Naive thymus-derived CD8-positive, alpha-beta T cell (primary cell): ENCODE data around the gene CELA3A. TPM values are rescaled to one million over a fixed set of nuclear protein-coding genes. Genes with fewer than 3 reads are reported as not detected.
"Not testable (repeated sequence)": the region's sequence is repeated elsewhere in the genome, so short reads cannot be mapped to it uniquely, and the experiment has no call there.

Source experiments
- ATAC-seq, 2 donors: fragments of 150-1000 bp; cut with Tn5 transposase in 1 of 2; sonication (Bioruptor Pico), chemical (Tn5 transposase) in 1 of 2; 1 replicate in 1 of 2; 2 replicates in 1 of 2; pipeline ENCODE4 v1.10.0; 2021; ENCODE audit warnings: mild to moderate bottlenecking in 2 of 2, moderate library complexity in 2 of 2
- POLR2A ChIA-PET: fragments of 350-600 bp; sonication (Branson Sonifier 250); formaldehyde crosslinking; loops from one replicate; lab custom pipeline; 2021; ENCODE audit warnings: antibody characterized with exemption; lab: Charles Lee
- DNase-seq, 10 donors: peaks; one replicate each; pipeline versions ENCODE4 v3.0.0 to v3.0.0-alpha.2; 2020 to 2022
- H3K27ac Mint-ChIP-seq, 10 donors: one replicate each; pipeline ENCODE4 v1.8.0; 2020 to 2022; ENCODE audit warnings: mild to moderate bottlenecking in 10 of 10, mixed read lengths in 10 of 10, moderate library complexity in 4 of 10, inconsistent platforms in 1 of 10
- H3K27me3 Mint-ChIP-seq, 5 donors: one replicate each; pipeline ENCODE4 v1.8.0; 2021 to 2022; ENCODE audit warnings: mixed read lengths in 5 of 5
- H3K36me3 Mint-ChIP-seq, 3 donors: one replicate each; pipeline ENCODE4 v1.8.0; 2020 to 2022; ENCODE audit warnings: mixed read lengths in 3 of 3, mild to moderate bottlenecking in 2 of 3, inconsistent platforms in 1 of 3
- H3K4me1 Mint-ChIP-seq, 4 donors: one replicate each; pipeline ENCODE4 v1.8.0; 2021 to 2022; ENCODE audit warnings: mixed read lengths in 4 of 4
- H3K4me3 Mint-ChIP-seq, 10 donors: one replicate each; pipeline ENCODE4 v1.8.0; 2020 to 2022; ENCODE audit warnings: mild to moderate bottlenecking in 10 of 10, mixed read lengths in 10 of 10, moderate library complexity in 6 of 10, inconsistent platforms in 1 of 10
- H3K9me3 Mint-ChIP-seq, 9 donors: one replicate each; pipeline ENCODE4 v1.8.0; 2020 to 2022; ENCODE audit warnings: mixed read lengths in 9 of 9, mild to moderate bottlenecking in 3 of 9, inconsistent platforms in 1 of 9, moderate library complexity in 1 of 9
- polyA plus RNA-seq, 3 donors: library from polyadenylated mRNA; unstranded; fragments of 300-500 nt; fragmentation: Illumina TruSeq; gene quantifications; one replicate each; pipeline ENCODE4 v1.2.3, GENCODE V29; 2021
- total RNA-seq, 8 experiments: library from RNA in 2 of 8; stranded (reverse) in 2 of 8; gene quantifications; one replicate each; pipeline ENCODE4 v1.2.3 and lab custom pipeline; 2021 to 2026

CELA3A gene, protein sequence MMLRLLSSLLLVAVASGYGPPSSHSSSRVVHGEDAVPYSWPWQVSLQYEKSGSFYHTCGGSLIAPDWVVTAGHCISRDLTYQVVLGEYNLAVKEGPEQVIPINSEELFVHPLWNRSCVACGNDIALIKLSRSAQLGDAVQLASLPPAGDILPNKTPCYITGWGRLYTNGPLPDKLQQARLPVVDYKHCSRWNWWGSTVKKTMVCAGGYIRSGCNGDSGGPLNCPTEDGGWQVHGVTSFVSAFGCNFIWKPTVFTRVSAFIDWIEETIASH
- total RNA-seq (not detected), polyA plus RNA-seq (not detected), total RNA-seq (lab: John Stamatoyannopoulos, UW) (0 reads per million in 6 experiments)

DNA sequence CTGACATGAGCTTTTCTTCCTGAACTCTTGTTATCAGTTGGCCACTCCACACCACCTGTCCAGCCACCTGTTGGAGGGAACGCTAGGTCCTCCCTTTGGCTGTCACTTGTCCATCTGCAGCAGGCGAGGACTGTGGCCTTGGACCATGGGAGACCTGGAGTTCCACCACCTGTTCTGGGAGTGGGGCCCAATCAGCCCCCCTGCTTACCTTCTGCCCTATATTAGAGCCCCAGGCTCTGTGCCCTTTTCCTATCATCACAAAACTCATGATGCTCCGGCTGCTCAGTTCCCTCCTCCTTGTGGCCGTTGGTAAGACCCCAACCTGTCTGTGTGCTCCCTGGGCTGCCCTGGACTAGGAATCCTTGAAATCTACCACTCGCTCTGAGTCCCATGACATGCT, at the start of gene CELA3A:
TSS of gene CELA3A (plus strand) at position 249 of the 400 bp plus-strand sequence. CDS start at position 267, 18 bp downstream.
- H3K36me3 Mint-ChIP-seq = no peaks in the 10 kb centered on the region
- H3K9me3 Mint-ChIP-seq = no peaks in the 10 kb centered on the region
- no peak within 1 kb of the TSS for H3K4me3 Mint-ChIP-seq
- peak in 1 of 10 donors; percentile 4 for DNase-seq
- peaks cover 0 to 6% (median 0%) of the 10 kb centered on the region in 4 donors for H3K4me1 Mint-ChIP-seq
- peak within 1 kb of the TSS in 4 of 10 donors; percentile 28 to 82 (median 66) for H3K27ac Mint-ChIP-seq
- no peaks in the 10 kb centered on the region for H3K27me3 Mint-ChIP-seq
- POLR2A ChIA-PET = no interaction called here
- no peak for ATAC-seq

DNA sequence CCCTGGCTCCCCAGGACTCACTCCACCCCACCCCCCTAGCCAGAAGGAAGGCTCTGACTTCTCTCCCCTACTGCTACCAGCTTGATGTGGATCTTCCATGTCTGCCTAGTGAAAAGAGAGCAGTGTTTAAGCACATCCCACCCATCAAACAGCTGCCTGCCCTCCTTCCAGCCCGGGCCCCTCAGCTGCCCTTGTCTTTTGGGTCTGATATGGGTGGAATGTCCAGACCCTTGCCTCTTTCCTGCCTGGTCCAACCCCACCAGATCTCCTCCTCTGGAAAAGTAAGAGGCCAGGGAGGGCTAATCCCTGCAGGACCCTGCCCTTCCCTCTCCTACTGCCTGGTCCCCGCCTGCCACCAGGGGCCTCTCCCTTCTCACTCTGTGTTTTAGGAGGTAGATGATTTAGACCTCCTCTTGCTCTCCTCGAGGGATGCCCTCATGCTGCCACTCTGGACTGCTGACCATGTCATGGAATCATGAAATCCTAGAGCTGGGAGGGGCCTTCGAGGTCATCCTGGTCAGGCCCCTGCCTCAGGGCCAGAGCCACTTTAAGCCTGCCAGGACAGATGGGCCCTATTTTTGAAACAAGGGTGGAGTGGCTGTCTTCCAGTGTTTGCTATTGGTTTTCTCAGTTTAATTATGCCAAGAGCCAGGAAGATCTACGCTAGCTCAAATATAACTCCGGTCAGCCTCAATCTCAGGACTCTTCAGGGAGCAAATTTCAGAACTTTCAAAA, 48.5 kb upstream of the CELA3A start:
- ATAC-seq = no peak
- Mint-ChIP-seq H3K27me3 (peaks cover 0 to 1% (median 0%) of the 10 kb centered on the region in 5 donors), H3K27ac (peak overlapping the region in 7 of 10 donors; percentile 31 to 82 (median 63)), H3K9me3 (no peaks in the 10 kb centered on the region), H3K4me3 (no peak overlapping the region), H3K4me1 (peaks cover 9 to 38% (median 28%) of the 10 kb centered on the region in 4 donors), H3K36me3 (no peaks in the 10 kb centered on the region)
- POLR2A ChIA-PET = no interaction called here
- DNase-seq = no peak

DNA sequence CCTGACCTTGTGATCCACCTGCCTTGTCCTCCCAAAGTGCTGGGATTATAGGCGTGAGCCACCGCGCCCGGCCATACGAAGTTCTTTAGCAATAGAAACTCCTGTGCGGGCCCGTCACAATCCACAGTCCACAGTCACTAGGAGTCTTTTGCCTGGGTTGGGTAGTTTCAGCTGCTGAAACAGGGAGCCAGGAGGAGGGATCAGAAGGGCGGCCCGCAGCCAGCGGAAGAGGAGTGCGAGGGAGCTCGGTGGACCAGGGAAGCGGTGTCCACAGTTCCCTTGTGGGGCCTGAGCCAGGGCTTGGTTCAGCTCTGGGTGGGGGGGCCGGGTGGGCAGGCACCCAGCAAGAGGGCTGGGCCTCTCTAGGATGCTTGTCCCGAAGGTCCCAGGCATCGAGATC, 46.4 kb upstream of the CELA3A start:
- Mint-ChIP-seq H3K36me3 (no peaks in the 10 kb centered on the region), H3K9me3 (no peaks in the 10 kb centered on the region)
- no peak for ATAC-seq

DNA sequence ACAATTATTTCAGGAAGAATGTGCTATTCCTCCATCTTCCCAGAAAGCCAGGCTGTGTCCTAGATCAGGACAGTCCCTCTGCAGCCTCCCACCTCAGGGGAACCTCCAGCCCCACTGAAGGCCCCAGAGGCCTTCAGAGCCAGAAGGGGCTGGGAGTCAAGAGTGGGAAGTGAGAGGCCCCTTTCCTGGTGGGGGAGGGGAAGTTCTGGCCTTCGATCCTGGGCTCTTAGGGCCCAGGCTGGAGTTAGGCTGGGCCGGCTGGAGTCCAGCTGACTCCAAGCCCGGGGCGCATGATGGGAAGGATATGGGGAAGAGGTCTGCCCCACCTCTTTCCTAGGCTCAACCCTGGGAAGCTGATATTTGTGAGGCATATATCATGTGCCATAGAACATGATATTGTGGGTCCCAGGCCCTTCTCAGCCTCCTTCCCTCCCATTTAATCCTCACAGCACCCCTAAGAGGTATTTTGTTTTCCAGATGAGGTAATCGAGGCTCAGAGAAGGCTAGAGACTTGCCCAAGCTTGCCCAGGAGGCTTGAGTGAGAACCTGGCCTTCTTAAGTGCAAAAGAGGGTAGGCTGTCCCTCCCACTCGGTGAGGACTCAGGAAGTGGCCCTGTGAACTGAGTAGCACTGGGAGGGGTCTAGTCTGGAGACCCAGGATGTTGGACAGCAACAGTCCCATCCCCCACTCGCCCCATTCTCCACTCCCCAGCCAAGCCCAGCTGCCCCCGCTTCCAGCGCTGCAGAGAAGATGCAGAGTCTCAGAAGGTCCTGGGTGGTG, 45.8 kb upstream of the CELA3A start:
- Mint-ChIP-seq H3K4me1 (peaks cover 14 to 50% (median 40%) of the 10 kb centered on the region in 4 donors), H3K4me3 (peak overlapping the region in 8 of 10 donors; percentile 18 to 92 (median 78)), H3K27me3 (peaks cover 0 to 3% (median 0%) of the 10 kb centered on the region in 5 donors), H3K27ac (peak overlapping the region; percentile 34 to 99 (median 76)), H3K9me3 (no peaks in the 10 kb centered on the region), H3K36me3 (no peaks in the 10 kb centered on the region)
- no peak for DNase-seq
- ATAC-seq = no peak
- POLR2A ChIA-PET = interaction anchor here (0.7 to 3.4 kb wide), 7 partner anchors 14 to 173 kb away, joined by 3 to 27 read pairs (median 3); partner anchors contain the start of genes HSPG2 and USP48

More for the DNA sequence above, 46.4 kb upstream of the CELA3A start:
- peak overlapping the region in 5 of 10 donors; percentile 11 to 77 (median 60) for H3K27ac Mint-ChIP-seq
- peak overlapping the region in 2 of 10 donors; percentile 19 to 65 for H3K4me3 Mint-ChIP-seq
- POLR2A ChIA-PET = interaction anchor here (0.7 to 1.5 kb wide), 3 partner anchors 13 to 70 kb away, joined by 3 read pairs; no protein-coding TSS in a partner anchor
- peaks cover 14 to 50% (median 40%) of the 10 kb centered on the region in 4 donors for H3K4me1 Mint-ChIP-seq
- peaks cover 0 to 3% (median 0%) of the 10 kb centered on the region in 5 donors for H3K27me3 Mint-ChIP-seq
- DNase-seq = no peak

DNA sequence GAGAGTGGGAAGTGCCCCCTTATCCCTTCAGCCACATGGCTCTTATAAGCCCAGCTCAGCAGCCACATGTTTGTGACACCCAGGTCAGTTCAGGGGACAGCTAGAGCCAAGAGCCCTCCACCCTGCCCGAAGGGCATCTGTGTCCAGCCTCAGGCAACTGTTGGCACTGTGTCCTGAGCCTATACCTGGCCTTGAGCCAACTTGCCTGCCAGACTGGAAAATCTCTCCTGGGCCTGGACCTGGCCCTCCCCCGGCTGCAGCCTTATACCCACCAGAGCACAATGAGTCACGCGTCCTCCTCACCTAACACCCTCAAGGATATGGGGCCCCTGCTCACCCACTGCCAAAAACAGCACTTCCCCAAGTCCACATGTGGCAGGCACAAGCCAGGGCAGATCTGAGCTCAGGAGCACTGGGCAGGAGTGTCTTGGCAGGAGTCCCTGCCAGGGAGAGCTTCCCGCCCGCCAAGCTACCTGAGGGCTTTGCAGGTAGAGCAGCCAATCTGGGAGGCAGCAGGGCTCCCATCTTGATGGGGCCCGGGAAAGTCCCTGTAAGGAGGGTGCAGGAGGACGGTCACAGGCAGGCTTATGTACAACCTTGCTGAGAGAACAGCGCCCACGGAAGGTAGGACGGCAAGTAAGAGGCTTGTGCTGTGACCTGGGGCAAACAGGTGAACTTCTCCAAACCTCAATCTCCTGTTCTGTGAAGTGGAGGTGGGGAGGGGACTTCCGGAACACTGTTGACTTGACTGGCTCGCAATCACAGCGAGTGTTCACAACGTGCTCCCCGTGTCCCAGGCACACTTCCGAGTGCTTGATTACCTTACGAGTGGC, 44.5 kb upstream of the CELA3A start:
- peak; percentile 29 to 85 (median 60) for DNase-seq
- peaks cover 14 to 54% (median 40%) of the 10 kb centered on the region in 4 donors for H3K4me1 Mint-ChIP-seq
- H3K27ac Mint-ChIP-seq = peak overlapping the region; percentile 86 to 99 (median 94)
- ATAC-seq = peak; percentile 94 to 96
- POLR2A ChIA-PET = interaction anchor here (0.6 to 3.4 kb wide), 9 partner anchors 9 to 174 kb away, joined by 3 to 27 read pairs (median 5); partner anchors contain the start of genes HSPG2 and USP48
- H3K27me3 Mint-ChIP-seq = peaks cover 0 to 3% (median 0%) of the 10 kb centered on the region in 5 donors
- H3K9me3 Mint-ChIP-seq = no peaks in the 10 kb centered on the region
- H3K36me3 Mint-ChIP-seq = no peaks in the 10 kb centered on the region
- peak overlapping the region; percentile 60 to 92 (median 78) for H3K4me3 Mint-ChIP-seq

DNA sequence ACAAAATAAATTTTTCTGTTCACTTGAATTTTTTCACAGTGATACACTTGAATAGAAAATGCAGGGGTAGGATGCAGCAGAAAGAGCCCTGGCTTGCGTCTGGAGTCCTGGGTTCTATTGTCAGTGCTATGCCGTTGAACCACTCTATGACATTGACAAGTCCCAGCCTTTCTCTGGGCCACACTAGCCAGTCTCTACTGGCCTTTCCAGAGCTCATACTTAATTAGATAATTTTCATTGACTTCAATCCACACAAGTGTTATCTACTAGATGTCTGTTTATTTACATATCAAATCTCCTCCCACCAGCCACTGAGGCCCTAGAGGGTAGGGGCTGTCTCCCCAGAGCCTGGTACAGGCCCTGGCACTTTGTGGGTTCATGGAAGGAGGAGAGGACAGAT, 40.1 kb upstream of the CELA3A start:
- Mint-ChIP-seq H3K27ac (peak overlapping the region in 6 of 10 donors; percentile 24 to 61 (median 26)), H3K9me3 (no peaks in the 10 kb centered on the region), H3K4me1 (peaks cover 16 to 45% (median 37%) of the 10 kb centered on the region in 4 donors), H3K36me3 (no peaks in the 10 kb centered on the region), H3K4me3 (no peak overlapping the region), H3K27me3 (peaks cover 0 to 5% (median 0%) of the 10 kb centered on the region in 5 donors)
- POLR2A ChIA-PET = no interaction called here
- no peak for DNase-seq
- no peak for ATAC-seq

DNA sequence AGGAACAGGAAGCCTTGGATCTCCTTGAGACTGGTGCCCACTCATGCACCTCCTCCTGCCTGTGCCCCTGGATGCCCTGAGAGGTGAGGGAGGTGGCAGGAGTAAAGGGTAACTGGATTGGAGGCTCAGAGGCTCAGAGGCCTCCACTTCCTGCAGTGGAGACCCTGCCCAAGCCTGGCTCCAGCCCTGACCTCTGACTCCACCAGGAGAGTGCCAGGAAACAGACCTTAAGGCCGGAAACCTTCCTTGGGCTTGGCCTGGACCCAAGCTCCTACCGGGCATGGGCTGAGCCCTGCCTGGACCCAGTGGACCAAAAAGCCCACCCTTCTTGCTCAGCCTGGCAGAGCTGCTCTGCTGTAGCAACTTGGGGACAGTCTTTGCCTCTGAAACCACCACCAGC, 39.7 kb upstream of the CELA3A start:
- no peak overlapping the region for H3K4me3 Mint-ChIP-seq
- H3K27ac Mint-ChIP-seq = peak overlapping the region in 7 of 10 donors; percentile 13 to 81 (median 61)
- DNase-seq (no peak), ATAC-seq (no peak)
- POLR2A ChIA-PET = no interaction called here
- no peaks in the 10 kb centered on the region for H3K36me3 Mint-ChIP-seq
- peaks cover 0 to 5% (median 0%) of the 10 kb centered on the region in 5 donors for H3K27me3 Mint-ChIP-seq
- H3K9me3 Mint-ChIP-seq = no peaks in the 10 kb centered on the region
- peaks cover 15 to 40% (median 32%) of the 10 kb centered on the region in 4 donors for H3K4me1 Mint-ChIP-seq

DNA sequence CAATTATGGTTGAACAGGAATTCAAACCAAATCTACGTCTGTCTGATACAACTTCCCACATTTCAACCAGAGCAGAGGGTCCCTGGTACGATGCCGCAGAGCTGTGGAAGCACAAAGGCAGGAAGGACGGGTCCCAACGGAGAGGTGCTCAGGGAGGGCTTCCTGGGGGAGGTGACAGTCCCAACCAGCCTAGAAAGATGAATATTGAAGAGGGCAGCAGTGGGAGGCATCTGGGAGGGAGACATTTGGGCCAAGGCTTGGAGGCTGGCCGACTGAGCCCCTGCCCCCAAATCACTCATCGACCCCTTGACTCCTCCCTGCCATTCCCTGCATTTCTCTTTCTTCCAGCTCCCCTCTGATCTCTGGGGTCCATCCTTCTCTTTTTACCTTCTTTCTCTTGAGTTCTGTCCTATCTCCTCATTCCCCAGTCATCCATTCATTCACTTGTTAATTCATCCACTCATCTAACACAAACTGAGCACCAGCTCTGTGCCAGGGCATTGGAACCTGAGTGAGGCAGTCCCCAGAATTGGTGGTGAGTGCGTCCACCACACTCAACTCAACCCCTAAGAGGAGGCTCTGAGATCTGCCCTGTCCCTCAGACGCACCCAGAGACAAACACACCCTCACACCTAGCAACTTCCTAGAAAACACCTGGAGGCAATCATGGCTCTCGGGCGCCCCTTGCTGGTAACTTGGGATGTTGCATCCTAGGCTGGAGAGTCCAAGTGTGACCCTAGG, 37.8 kb upstream of the CELA3A start:
- no peaks in the 10 kb centered on the region for H3K9me3 Mint-ChIP-seq
- H3K4me1 Mint-ChIP-seq = peaks cover 8 to 22% (median 14%) of the 10 kb centered on the region in 4 donors
- peak; percentile 93 to 97 for ATAC-seq
- POLR2A ChIA-PET = interaction anchor here (0.6 to 1.0 kb wide), 3 partner anchors 155 to 181 kb away, joined by 3 to 4 read pairs (median 4); partner anchors contain the start of gene USP48
- peak overlapping the region in 7 of 10 donors; percentile 1 to 92 (median 56) for H3K27ac Mint-ChIP-seq
- peaks cover 0 to 3% (median 0%) of the 10 kb centered on the region in 5 donors for H3K27me3 Mint-ChIP-seq
- DNase-seq = peak; percentile 66 to 88 (median 78)
- no peaks in the 10 kb centered on the region for H3K36me3 Mint-ChIP-seq
- H3K4me3 Mint-ChIP-seq = peak overlapping the region in 2 of 10 donors; percentile 20 to 36

DNA sequence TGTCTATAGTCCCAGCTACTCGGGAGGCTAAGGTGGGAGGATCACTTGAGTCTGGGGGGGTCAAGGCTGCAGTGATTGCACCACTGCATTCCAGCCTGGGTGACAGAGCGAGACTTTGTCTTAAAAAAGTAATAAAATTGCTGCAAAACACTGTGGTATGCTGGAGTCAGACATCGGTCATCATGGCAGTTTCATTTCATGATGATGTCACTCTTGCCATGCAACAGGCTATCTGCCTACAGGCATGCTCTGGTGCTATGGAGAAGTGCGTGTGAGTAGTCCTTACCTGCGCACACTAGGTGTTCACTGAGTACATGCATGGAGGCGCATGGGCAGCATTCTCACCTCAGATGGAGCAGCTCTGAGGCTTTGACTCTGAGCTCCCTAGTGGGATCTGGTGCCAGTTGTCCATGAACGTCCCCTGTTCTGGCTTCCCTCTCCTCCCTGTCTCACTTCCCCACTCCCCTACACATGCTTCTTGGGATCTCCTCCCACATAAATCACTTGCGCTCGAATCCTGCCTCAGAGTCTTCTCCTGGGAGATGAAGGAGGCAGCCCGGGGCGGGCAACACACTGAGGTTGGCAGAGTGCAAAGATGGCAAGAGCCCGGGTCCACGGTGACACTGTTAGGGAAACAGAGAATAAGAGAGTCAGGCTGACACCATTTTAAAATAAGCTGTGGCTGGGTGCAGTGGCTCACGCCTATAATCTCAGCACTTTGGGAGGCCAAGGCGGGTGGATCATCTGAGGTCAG, 35.0 kb upstream of the CELA3A start:
- H3K27me3 Mint-ChIP-seq = peaks cover 0 to 3% (median 0%) of the 10 kb centered on the region in 5 donors
- no peaks in the 10 kb centered on the region for H3K36me3 Mint-ChIP-seq
- DNase-seq = no peak
- H3K4me3 Mint-ChIP-seq = no peak overlapping the region
- no peak overlapping the region for H3K27ac Mint-ChIP-seq
- POLR2A ChIA-PET = interaction anchor here (1.1 kb wide), 1 partner anchor 10 kb away, joined by 3 read pairs; no protein-coding TSS in a partner anchor
- H3K4me1 Mint-ChIP-seq = peaks cover 7 to 15% (median 10%) of the 10 kb centered on the region in 4 donors
- ATAC-seq = no peak
- H3K9me3 Mint-ChIP-seq = no peaks in the 10 kb centered on the region

DNA sequence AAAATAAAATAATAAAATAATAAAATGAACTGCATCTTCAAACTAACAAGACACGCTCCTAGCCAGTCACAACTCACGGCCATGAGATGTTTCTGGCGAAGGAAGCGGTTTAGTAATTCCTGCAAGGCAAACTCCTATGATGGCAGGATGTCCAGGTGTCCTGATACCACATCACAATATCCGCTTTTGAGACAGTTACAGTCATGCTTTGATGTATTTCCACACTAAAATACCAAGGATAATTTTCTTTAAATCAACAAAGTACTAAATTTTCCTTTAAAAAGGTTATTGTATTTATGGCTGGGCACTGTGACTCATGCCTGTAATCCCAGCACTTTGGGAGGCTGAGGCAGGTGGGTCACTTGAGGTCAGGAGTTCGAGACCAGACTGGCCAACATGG, 34.2 kb upstream of the CELA3A start:
- H3K27ac Mint-ChIP-seq, POLR2A ChIA-PET, H3K36me3 Mint-ChIP-seq, H3K4me3 Mint-ChIP-seq, H3K9me3 Mint-ChIP-seq, DNase-seq, ATAC-seq, H3K27me3 Mint-ChIP-seq: not testable (repeated sequence)
- H3K4me1 Mint-ChIP-seq = peaks cover 7 to 12% (median 8%) of the 10 kb centered on the region in 4 donors
